HG02642 (cell line): Measurements from ENCODE around the gene TM4SF20.
"Not testable (repeated sequence)": the region's sequence is repeated elsewhere in the genome, so short reads cannot be mapped to it uniquely, and the experiment has no call there.

Experiments
- ATAC-seq: cut with Tn5 transposase; IDR thresholded peaks from one replicate; pipeline ENCODE4 v1.9.1; 2021; ENCODE audit warnings: mild to moderate bottlenecking; ENCODE audit not compliant: unreplicated experiment, poor library complexity

The TM4SF20 gene

GRCh38 chr2:227370092-227370491, 9.0 kb downstream of the TM4SF20 start:
- ATAC-seq: no peak

- no peak for ATAC-seq
These were observed 10.5 kb downstream of the TM4SF20 start for GRCh38 chr2:227368574-227368973.

- ATAC-seq: no peak
These were observed 11.7 kb downstream of the TM4SF20 start for GRCh38 chr2:227367427-227367795.

- ATAC-seq: no peak
These were observed 12.2 kb downstream of the TM4SF20 start for GRCh38 chr2:227366769-227367426.

- ATAC-seq: no peak
These were observed 13.3 kb downstream of the TM4SF20 start for GRCh38 chr2:227365833-227366232.

- ATAC-seq: not testable (repeated sequence)
These were observed 14.4 kb downstream of the TM4SF20 start for GRCh38 chr2:227364585-227365263.

- no peak for ATAC-seq
These were observed 15.3 kb downstream of the TM4SF20 start for GRCh38 chr2:227363756-227364155.

GRCh38 chr2:227360351-227360750, 18.8 kb downstream of the TM4SF20 start:
- ATAC-seq: no peak

- ATAC-seq: peak; percentile 92
These were observed 27.5 kb downstream of the TM4SF20 start for GRCh38 chr2:227351639-227352038.

GRCh38 chr2:227349989-227350612, 29.0 kb downstream of the TM4SF20 start:
- ATAC-seq: no peak

- ATAC-seq: no peak
These were observed 30.8 kb downstream of the TM4SF20 start for GRCh38 chr2:227348324-227348723.

GRCh38 chr2:227347117-227347516, 32.0 kb downstream of the TM4SF20 start:
- no peak for ATAC-seq

GRCh38 chr2:227344231-227344630, 34.9 kb downstream of the TM4SF20 start:
- ATAC-seq: no peak

GRCh38 chr2:227341553-227341952, 37.6 kb downstream of the TM4SF20 start:
- no peak for ATAC-seq

- no peak for ATAC-seq
These were observed 39.0 kb downstream of the TM4SF20 start for GRCh38 chr2:227340106-227340505.

- no peak for ATAC-seq
These were observed 40.0 kb downstream of the TM4SF20 start for GRCh38 chr2:227339098-227339599.

- no peak for ATAC-seq
These were observed 41.7 kb downstream of the TM4SF20 start for GRCh38 chr2:227337442-227337841.

GRCh38 chr2:227335713-227336112, 43.4 kb downstream of the TM4SF20 start:
- ATAC-seq: no peak

GRCh38 chr2:227326783-227327182, 52.3 kb downstream of the TM4SF20 start:
- no peak for ATAC-seq

GRCh38 chr2:227325839-227326195, 53.3 kb downstream of the TM4SF20 start:
- ATAC-seq: peak; percentile 5

- peak; percentile 98 for ATAC-seq
These were observed 53.9 kb downstream of the TM4SF20 start, which contains the start of gene MFF for GRCh38 chr2:227324995-227325838. TSS of gene MFF (plus strand) at chr2:227325251. CDS start at chr2:227330666, 5,415 bp downstream.
